Measurements from ENCODE around the gene NIM1K. TPM values are rescaled to one million over a fixed set of nuclear protein-coding genes. Genes with fewer than 3 reads are reported as not detected.

Gene NIM1K
- total RNA-seq, 1 donor from 2014 or later = 4.8 TPM

GRCh38 chr5:43281840-43282658 is 90.0 kb downstream of the NIM1K start:
- Histone ChIP-seq H3K4me1 (no peaks in the 10 kb centered on the region), H3K27me3 (ENCODE audit: low read depth) (no peaks in the 10 kb centered on the region), H3K4me3 (no peak overlapping the region), H3K9me3 (no peaks in the 10 kb centered on the region), H3K27ac (no peak overlapping the region), H3K36me3 (no peaks in the 10 kb centered on the region)
- intact Hi-C loops (cut with DNase I) = no loop called here
- TF ChIP-seq CTCF (IDR thresholded peaks at IDR 0.05) = no peak
- no peak for DNase-seq
- ATAC-seq = no peak

GRCh38 chr5:43286623-43287022 is 94.6 kb downstream of the NIM1K start:
- no peak for ATAC-seq
- no peak for DNase-seq
- Histone ChIP-seq H3K9me3 (no peaks in the 10 kb centered on the region), H3K36me3 (peaks cover 46% of the 10 kb centered on the region), H3K4me1 (no peaks in the 10 kb centered on the region), H3K27me3 (ENCODE audit: low read depth) (no peaks in the 10 kb centered on the region), H3K27ac (no peak overlapping the region), H3K4me3 (no peak overlapping the region)
- intact Hi-C loops (cut with DNase I) = no loop called here
- no peak for TF ChIP-seq CTCF (IDR thresholded peaks at IDR 0.05)

GRCh38 chr5:43287493-43287892 is 95.5 kb downstream of the NIM1K start:
- Histone ChIP-seq H3K27me3 (ENCODE audit: low read depth) (no peaks in the 10 kb centered on the region), H3K4me3 (no peak overlapping the region), H3K4me1 (no peaks in the 10 kb centered on the region), H3K36me3 (peaks cover 54% of the 10 kb centered on the region), H3K27ac (no peak overlapping the region), H3K9me3 (no peaks in the 10 kb centered on the region)
- DNase-seq (no peak), ATAC-seq (no peak)
- intact Hi-C loops (cut with DNase I) = no loop called here
- no peak for TF ChIP-seq CTCF (IDR thresholded peaks at IDR 0.05)

GRCh38 chr5:43288269-43288831 is 96.3 kb downstream of the NIM1K start:
- no peak for TF ChIP-seq CTCF (IDR thresholded peaks at IDR 0.05)
- H3K9me3 ChIP-seq = no peaks in the 10 kb centered on the region
- no peak overlapping the region for H3K27ac ChIP-seq
- H3K4me3 ChIP-seq = no peak overlapping the region
- H3K27me3 ChIP-seq (ENCODE audit: low read depth) = no peaks in the 10 kb centered on the region
- DNase-seq = no peak
- ATAC-seq = no peak
- intact Hi-C loops (cut with DNase I) = no loop called here
- no peaks in the 10 kb centered on the region for H3K4me1 ChIP-seq
- peaks cover 63% of the 10 kb centered on the region for H3K36me3 ChIP-seq

- Histone ChIP-seq H3K27me3 (ENCODE audit: low read depth) (no peaks in the 10 kb centered on the region), H3K9me3 (no peaks in the 10 kb centered on the region), H3K27ac (no peak overlapping the region), H3K4me3 (no peak overlapping the region), H3K36me3 (peaks cover 87% of the 10 kb centered on the region), H3K4me1 (no peaks in the 10 kb centered on the region)
- intact Hi-C loops (cut with DNase I) = no loop called here
- TF ChIP-seq CTCF (IDR thresholded peaks at IDR 0.05) = no peak
- DNase-seq (no peak), ATAC-seq (no peak)
Observed at GRCh38 chr5:43290726-43291125, 98.7 kb downstream of the NIM1K start.
